Renal cortex interstitium (tissue), 11 donors: Measurements from ENCODE around the gene MAML3. TPM values are rescaled to one million over a fixed set of nuclear protein-coding genes. Genes with fewer than 3 reads are reported as not detected.
A peak's percentile ranks its signal among the peaks of the same experiment; 100 is the strongest.

ENCODE experiments used
- DNase-seq, 11 donors: peaks; one replicate each; pipeline ENCODE4 v3.0.0-alpha.2; 2013; ENCODE audit warnings: low read depth in 9 of 11, low spot score in 4 of 11; ENCODE audit errors: extremely low read depth in 1 of 11
- polyA plus RNA-seq, 3 donors: library from polyadenylated mRNA; unstranded; fragments of 120-200 nt; gene quantifications; one replicate each; pipeline ENCODE4 v1.2.1, GENCODE V29; 2013; ENCODE audit not compliant: insufficient read length in 3 of 3

Gene MAML3
- polyA plus RNA-seq, 3 donors: 16.2 to 18.5 (median 17.8) TPM

DNA sequence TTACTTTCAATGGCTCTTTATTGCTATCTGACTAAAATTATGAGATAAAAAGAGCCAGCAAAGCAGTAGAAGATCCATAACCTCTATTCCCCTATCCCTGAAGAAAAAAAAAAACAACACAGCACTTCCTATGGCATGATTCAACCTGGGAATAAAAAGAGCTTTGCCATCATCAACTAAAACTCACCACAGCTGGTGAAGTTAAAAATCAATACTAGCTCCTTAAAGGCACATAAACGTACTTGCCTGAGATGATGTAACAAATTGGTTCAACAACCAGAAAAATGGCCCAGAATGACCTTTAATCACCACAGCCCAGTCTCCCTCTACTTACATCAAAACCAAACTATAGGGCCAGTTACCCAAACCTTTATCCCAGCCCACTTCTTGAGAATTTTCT, 153.8 kb downstream of the MAML3 start:
- DNase-seq: no peak

DNA sequence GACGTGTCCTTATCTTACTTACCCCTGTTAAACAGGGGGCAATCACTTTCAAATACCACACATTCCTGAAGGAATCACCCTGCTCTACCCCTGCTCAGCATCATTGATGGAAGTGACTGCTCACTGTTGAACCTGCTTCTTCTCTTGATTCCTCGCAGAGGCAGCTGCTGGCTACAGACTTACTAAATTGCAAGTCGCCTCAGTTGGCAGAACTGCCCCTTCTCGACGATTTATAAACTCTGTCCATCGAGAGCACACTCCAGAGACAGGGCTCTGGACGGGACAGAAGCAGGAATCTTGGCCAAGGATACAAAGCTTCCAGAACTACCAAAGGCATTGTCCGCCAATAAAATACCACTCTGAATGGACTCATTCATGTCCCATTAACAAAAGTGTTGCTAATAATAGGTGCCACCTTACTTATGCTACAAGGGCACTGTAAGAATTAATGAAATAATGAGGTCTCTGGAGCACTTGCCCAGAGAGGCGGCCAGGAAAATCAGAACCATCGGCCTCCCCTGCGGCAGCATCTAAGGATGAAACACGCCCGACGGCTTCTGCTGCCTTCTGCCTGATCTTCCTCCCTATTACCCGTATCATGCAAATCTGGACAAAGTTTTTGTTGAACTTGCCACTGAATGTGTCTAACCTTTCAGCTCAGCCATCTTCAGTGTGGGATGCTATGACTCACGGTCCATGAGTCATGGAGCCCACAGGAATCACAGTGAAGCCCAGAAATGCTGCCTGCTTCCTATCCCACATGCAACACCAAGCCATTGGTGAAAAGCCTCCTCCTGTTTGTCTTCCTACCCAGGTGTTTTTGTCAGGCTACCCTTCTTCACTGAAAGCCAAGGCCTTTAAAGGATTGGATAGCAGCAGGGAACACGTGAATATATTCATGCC, 164.9 kb downstream of the MAML3 start:
- no peak for DNase-seq

DNA sequence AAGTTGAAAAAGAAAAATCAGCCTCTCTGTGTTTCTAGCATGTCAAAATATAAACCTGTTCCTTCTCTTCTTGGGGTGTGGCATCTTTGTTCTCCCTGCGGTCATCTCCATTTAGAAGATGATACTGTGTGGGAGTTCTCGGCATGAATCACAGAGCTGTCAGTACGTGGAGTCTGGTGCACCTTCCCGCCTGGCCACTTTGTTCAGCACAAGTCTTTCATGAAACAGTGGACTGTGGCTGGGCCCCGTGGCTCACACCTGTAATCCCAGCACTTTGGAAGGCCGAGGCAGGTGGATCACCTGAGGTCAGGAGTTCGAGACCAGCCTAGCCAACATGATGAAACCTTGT, 166.5 kb downstream of the MAML3 start:
- no peak for DNase-seq

DNA sequence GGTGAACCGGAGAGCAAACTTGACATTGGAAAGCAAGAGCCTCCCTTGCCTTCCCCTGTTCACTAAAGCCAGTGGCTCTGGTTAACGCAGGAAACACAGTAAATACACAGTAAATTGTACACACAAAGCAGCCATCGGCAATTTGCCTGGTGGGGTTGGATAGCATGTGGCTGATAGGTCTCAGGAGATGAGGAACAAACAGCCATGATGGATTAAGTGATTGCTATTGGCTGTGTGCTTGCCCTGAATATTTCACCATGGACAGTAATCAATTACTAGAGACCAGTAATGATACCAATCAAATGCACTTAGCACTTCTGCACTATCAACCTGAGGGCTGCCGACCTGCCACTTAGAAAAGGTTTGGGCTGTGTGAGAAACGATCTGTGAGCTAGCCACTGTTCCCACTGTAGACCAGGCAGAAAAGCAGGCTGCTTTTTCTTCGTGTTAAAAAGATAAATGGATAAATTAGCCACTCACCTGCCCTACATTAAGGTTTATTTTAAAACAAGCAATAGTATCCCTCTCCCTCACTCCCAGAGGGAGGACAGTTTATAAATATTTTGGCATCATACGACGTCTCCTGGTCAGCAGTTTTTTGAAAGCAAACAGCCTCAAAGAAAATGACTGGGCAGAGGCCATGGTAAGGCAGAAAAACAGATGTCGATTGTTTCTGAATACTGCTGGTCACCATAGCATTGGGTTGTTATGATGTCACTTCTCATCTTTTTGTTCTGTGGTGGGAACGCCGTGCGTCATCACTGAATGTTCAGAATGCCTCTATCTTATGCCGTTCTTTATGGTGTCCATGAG, 167.1 kb downstream of the MAML3 start:
- no peak for DNase-seq

DNA sequence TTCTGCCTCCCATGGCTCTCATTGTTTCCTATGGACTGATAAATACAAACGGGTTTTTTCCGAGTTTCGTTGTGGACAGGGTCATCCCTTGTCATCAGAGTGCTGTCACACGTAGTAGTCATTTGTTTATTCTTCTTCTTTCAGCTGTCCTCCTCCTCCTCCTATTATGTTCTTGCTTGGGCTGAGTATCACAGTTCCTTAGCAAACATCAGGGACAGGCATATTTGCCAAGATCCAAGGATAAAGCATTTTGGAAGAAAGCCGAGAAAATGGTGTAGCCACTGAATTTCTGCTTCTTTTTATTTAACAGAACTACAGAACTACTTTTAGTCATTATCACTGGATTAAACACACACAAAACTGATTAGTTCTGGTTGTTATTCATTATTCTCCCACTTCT, 167.9 kb downstream of the MAML3 start:
- no peak for DNase-seq

DNA sequence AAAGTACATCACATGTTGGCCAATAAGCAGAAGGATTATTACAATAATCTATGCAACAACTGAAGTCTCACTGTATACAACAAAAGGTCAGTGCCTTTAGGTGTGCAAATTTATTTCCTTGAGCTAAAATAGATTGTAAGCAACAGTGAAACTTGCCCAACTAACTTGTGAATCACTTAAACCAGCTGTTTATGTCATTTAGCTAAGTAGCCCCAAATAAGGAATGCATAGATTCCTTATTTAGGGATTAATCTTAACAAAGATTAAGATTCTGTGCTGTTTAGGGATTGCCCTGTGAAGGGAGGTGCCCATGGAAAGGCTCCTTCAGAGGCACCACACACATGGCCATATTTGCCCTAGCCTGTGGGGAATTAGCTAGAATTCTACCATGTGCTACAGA, 168.6 kb downstream of the MAML3 start:
- no peak for DNase-seq

DNA sequence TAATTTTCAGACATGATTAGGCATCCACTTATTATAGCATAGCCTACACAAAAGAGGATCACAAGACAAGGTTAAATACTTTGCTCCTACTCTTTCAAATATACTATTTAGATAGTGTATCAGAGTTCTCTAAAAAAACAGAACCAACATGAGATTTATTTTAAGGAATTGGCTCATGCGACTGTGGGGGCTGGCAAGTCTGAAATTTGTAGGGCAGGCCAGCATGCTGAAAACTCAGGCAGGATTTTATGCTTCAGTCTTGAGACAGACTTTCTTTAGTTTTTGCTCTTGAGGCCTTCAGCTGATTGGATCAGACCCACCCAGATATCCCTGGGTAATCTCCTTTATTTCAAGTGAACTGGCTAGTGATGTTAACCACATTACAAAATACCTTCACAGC, 169.5 kb downstream of the MAML3 start:
- no peak for DNase-seq

DNA sequence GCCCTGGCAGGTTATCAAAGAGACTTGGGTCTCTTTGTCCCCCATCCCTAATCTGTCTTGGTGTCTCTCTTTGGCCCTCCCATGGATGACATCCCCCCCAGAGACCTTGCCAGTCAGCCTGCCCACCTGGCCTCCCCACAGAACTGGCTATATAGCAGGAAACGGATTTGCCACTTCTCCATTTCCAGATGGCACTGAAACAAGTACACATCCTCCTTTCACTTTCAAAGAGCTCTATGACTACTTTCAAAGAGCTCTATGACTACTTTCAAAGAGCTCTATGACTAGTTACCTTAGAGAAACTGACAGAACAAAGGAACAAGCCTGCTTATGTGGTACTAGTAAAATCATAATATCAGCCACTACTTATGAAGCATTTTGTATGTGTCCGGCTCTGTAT, 175.3 kb downstream of the MAML3 start:
- no peak for DNase-seq

DNA sequence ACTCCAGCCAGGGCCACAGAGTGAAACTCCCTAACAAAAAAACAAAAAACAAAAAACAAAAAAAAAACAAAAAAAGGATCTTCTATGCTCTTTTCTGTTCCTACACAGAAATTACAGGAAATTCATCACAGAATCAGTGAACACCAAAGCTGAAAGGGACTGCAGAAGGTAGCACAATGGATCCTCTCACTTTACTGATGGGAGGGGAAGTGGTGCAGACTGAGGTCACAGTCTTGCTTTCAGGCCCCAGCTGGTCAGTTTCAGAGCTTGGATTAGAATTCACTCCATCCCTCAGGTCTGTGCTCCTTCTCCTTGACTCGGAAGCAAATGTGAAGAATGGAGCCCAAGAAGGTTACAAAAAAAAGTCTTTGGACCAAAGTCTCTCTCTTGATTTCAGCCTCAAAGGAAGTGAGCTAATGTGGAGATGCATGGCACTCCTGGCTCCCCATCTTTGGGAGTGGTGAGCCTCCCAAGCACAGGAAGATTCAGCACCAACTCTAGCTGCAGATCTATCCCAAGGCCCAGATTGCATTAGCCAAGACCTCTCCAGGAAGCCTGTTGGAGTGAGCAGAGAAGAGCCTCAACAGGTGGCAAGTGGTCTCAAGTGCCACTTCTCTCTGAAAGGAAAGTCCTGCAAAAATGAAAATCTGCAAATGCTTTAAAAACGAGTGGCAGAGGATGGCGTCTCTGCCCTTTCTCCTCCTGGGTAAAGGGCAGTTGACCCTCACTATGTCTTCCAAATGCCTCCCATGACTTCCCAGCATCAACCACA, 176.0 kb downstream of the MAML3 start:
- DNase-seq: no peak

DNA sequence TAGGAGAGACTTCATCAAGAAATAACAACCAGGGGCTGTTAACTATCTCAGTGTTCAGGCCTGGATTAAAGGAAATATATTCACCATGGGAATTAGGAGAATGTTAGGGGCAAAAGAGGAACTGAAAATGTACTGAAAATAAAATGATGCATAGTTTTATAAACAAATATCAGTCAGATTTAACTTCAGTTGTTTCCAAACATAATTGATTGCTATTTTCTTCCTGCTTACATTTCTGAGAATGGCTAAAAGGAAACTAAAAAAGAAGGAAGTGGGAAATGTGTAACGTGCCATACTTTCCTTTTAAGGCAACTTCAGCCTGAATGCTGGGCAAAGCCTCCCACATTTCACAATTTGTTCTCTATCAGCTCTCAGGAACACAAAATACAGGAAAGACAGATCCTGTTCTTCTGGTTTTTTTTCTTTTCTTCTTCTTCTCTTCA, 178.1 kb downstream of the MAML3 start:
- DNase-seq: peak in 1 of 11 donors; percentile 21

DNA sequence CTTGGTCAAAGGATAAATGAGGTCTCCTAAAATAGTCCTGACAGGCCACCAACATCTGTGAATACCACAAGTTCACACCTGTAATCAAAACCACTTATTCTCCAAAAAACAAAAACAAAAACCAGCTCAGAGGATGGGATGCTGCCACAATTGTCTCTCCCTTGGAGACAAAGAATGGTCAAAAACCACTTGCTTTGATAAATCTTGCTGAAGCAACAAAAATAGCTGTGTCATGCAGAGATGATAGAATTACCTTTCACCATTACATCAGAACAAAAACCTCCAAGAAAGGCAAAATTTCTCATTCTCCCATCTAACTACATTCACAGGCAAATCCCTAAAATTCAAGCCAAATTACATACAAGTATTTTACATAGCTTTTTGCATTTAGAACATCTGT, 180.4 kb downstream of the MAML3 start:
- no peak for DNase-seq

DNA sequence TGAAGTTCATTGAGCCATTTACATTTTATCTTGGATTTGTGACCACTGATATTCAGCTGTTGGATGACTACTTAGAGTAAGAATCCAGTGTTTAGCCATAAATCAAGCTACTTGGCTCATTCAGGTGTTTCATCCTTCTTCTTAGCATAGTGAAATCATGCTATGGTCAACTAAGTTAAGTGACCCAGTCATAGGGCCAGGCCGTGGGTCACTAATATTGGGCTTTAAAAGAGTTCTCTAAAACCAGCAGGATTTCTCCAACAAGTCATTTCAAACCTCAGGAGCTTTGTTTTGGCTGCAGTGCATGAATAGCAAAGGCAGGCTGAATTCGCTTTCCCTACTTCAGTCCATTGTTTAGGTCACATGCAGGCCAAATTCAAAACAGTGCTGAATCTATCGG, 181.0 kb downstream of the MAML3 start:
- no peak for DNase-seq

DNA sequence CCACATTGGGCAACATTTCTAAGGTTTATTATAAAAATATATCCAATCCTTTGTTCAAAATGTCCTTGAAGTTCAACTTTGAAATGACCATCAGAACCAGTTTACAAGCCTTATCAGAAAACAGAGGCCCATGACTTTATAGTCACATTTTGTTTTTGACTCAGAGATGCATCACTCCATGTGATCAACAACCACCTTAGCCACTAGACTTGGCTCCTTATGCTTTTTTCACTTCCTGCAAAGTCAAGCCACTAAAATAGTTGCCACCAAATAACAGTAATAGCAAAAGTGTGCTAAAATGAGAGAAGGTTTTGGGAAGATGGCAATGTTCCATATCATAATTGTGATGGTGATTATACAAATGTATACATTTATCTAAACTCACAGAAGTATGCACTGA, 181.7 kb downstream of the MAML3 start:
- DNase-seq: no peak

DNA sequence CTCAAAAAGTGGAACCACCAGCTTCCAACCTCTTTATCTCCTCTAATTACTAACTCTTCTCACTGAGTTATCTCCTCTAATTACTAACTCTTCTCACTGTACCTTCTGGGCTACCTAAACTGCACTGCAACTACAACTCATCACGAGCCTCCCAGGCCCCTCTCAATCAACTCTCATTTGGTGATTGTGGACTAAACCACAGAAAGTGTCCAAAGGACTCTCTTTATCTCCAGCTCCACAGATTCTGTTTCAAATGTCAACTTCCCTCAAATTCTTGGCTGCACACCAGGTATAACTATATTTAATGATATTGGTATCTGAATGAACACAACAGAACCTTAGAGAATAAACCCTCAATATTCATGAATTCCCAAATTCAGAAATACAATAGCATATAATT, 182.9 kb downstream of the MAML3 start:
- no peak for DNase-seq

DNA sequence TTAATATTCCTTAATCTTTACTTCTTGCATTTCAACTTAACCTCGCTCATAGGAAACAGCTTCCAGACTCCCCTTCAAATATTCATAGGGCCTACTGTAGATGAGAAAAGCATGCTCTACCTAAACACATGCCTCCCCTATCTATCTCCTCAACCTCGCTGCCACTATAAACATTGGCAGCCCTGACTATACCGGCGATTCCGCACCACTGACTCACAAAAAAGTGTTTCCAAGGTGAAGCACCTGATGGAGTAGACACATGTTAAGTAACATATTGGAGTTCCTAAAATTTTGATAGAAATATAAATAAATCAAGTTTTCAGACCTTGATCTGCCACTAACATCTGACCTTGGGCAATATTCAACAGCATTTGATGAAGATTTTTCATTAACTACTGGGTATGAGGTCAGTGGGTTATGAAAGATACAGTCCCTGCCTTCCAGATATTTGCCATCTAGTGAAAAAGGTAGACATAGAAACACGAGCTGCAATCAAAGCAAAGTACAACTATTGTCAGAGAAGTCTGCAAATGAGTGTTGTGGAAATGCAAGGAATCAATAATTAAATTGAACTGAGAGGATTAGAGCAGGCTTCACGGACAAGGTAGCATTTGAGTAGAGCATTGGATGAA, 184.2 kb downstream of the MAML3 start:
- DNase-seq: no peak

DNA sequence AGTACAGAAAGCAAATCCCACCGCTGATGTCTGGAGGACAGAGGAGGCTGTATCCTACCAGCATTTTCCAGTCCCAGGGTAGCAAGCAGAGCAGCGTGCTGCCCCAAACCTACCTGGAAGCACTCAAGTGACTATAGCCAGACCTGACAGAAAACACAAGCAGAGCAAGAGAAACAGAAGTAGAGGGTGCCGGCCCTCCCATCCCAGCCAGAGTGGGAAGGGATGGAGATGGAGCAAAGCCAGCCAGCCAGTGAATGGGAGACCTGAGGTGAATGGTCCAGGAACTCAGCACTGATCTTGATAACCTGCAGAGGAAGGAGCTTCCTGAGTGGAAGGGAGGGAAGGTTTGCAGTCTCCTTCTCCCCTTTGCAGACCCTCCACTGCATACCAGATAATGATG, 185.2 kb downstream of the MAML3 start:
- DNase-seq: no peak

DNA sequence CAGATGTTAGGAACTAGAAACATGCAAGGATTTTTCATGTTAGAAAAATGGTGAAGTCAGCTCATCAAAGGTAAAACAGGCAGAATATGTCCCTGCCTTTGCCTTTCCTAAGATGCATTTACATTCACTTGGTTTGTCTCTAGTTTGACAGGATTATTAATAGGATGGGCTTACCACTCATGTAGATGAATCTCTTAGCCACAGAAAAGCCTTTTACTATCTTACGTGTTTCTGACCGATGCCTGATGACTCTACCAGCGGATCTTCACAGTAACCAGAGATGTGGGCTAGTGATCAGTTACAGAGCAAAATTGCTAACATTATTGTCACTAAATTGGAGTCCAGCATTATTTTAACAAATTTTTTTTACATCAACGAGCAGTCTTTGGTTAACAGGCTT, 187.6 kb downstream of the MAML3 start:
- no peak for DNase-seq

DNA sequence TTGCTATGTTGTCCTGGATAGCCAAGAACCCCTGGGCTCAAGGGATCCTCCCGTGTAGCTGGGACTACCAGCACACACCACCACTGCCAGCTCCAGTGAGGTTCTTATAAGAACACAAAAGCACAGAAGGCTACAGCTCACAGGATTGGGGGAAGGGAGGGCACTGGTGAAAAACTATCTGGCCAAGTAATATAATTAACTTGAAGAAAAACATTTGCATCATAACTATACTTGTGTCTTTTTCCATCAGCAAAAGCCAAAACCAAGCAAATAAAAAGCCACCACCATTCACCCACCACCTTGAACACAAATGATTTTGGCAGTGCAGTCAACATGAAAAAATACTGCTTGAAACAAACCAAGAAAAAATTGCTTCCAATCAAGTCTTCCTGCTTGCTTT, 188.2 kb downstream of the MAML3 start:
- no peak for DNase-seq

DNA sequence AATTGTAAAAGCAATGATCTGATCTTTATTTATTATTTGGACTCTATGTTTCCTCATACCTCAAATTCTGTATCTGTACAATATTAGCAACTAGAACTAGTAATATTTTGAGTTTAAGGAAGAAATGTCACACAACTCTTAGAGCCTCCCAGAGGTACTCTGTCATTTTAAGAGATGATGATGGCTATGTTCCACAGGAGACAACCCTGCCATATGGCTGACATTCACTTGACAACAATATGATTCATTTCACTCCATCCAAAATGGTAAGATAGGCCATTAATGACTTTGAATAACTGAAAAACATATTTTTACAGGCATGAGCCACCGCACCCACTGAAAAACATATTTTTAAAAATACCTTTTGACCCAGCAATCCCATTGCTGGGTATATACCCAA, 190.3 kb downstream of the MAML3 start:
- DNase-seq: no peak
